HG03575 (cell line): ENCODE data around the gene CD47.

Source experiments
- ATAC-seq: cut with Tn5 transposase; IDR thresholded peaks from one replicate; pipeline ENCODE4 v1.9.1; 2021; ENCODE audit not compliant: unreplicated experiment, insufficient number of reproducible peaks, low FRiP score; ENCODE audit errors: extremely low read depth

Gene CD47

DNA sequence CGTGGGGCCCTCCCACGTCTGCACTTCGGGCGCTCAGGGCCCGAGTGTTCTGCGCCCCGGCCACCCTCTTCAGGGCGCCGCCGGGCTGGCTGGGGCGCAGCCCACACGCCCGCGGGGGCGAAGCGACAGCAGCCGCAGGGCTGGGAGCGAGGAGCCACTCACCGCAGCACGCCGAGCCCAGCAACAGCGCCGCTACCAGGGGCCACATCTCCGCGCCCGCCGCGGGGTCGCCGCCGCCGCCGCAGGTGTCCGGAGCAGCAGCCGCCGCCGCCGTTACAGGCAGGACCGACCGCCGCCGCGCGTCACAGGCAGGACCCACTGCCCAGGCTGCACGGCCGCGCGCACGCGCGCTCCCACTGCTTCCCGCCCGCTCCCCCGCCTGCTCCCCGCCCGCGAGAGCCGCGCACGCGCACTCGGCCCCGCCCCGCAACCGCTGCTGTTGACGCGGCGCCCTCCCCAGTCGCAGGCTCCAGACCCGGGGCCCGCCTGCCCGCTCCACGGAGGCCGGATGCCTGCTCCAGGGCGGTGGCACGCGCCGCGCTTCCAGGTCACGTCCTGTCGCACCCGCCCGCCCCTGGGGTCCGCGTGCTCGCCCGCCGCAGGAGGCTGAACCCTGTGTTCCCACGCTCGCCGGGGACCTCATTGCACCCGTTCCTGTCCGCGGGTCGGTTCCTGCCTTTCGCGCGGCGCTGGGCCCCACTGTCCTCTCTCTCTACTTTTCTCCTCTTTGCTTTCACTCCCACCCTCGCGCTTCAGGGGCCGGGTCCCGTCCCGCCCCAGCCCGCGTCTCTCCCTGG lies at the start of gene CD47:
CD47 (minus strand) TSS at position 331 of the 797 bp plus-strand sequence; CDS start at position 208, 123 bp downstream.
- no peak for ATAC-seq

DNA sequence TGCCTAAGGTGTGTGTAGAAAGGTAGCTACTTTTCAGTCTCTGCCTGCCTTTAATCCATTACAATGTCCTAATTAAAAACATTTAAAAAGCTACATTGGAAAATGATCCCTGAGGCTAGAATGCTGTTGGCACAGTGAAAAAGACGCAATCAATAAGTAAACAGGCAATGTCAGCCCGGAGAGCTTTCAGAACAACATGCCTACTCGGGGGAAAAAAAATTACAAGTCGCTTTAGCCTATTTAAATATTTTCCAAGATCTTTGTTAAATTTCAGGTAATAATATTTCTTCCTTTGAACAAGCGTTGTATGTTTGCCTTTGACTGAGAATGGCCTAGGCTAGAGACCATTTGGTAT lies 46.6 kb upstream of the CD47 start:
- ATAC-seq: no peak

GRCh38 chr3:108136561-108137459 lies 46.0 kb upstream of the CD47 start:
- ATAC-seq: no peak

GRCh38 chr3:108134555-108134880 lies 43.7 kb upstream of the CD47 start:
- ATAC-seq: no peak

DNA sequence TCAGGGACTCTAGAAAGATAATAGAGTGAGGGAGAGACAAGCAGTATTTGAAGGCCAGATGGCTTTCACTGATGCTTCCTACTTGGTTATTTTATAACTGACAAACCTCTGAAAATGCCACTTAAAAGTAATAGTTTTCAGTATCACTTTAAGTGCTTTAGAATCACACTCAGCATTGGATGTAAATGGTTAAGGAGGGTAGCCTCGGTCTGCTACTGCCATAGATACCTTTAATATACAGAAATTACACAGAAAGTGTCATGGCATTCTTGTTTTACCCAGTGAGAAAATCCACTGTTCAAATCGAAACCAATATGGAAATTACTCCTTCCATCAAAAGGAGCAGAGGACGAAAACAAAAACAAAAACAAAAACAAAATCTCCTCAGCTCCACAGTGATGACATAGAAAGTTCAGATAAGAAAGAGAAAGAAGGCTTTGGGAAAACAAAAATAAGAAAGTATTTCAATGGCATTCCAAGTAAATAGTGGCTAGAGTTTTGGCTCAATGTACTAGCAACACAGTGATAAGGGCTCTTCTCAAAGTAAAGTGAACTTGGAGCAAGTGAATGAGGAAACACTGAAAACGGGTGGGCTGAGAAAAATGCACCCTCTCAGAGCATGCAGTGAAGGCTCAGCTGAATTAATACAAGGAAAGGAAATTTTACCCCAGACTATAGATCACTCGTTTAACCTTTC lies 43.2 kb upstream of the CD47 start:
- no peak for ATAC-seq

GRCh38 chr3:108133048-108133369 lies 42.2 kb upstream of the CD47 start:
- ATAC-seq: no peak

DNA sequence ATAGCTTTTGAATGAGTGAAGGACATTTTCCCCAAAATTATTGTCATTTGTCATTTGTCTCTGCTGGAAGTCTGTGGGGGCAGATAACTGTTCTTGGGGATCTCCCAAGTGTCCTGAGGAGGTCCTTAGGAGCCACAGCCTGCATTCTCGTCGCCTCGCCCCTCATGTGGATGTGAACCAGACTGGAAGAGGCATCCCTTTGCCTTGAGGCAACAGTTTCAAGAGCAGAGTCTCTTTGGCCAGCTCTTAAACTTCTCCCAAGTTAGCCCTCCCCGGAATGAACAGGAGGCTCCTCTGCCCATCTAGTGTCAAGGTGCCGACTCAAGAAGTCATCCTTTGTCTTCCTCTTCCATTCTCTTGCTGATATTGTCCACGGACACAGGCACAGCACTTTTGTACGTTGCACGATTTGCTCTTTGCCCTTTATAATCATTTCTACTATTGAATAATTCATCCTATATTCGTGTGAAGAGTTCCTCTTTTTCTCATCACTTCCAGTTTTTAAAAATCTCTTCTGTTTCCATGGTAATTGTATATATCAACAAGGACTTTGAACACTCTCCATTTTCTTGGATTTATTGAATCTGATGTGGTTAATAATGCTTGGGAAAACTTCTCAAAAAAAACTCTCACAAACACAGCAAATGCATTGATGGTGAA lies 40.8 kb upstream of the CD47 start:
- ATAC-seq: no peak

DNA sequence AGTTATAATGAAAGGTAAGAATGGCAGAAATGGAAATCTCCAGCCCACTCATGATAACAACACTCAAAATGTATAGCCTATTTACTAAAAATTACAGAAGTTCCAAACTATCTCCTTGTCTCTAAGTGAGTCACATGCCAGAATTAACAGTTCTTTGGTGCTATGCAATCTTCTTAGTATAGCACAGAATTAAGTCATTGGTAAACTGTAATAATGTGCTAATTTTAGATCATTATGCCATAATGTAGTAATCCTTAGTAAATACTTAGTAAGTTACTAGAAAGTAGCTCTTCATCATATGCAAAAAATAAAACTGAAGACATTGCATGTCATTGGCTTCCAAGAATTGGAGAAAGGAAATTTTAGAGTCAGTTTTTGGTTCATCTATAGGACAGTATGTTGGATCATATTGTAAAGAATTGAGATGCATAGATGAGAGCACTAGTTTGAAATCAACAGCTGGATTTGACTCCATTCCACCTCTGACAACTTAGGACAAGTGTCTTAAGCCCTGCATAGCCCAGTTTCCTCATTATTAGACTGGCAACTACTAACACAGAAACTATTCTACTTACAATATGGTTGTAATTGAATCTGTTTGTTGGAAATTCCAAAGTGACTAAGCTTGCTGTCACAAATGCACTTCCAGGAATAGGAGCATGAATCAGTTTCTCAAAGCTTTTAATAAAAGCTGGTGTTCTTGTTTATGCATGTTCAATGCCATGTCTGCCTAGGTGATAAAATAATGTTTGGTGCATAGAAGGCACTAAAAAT lies 40.1 kb upstream of the CD47 start:
- no peak for ATAC-seq

DNA sequence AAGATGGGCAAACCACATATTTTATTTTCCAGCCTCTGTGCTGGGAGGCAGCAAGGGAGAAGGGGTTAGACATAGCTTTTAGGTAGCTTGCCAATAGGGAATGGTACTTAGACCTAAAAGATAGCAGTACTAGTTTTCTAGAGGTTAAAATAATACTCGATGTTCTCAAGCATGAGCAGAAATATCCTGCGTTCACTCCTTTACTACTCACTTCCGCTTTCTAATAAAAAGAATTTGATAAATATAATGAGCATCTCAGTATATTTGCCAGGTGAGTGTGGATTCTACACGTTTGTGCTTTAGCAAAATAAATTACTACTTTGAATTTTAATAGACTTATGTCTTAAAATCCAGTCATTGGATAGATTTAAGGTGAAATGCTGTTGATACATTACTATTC lies 39.4 kb upstream of the CD47 start:
- no peak for ATAC-seq

- ATAC-seq: no peak
These were observed 36.6 kb upstream of the CD47 start for GRCh38 chr3:108127301-108127988.

DNA sequence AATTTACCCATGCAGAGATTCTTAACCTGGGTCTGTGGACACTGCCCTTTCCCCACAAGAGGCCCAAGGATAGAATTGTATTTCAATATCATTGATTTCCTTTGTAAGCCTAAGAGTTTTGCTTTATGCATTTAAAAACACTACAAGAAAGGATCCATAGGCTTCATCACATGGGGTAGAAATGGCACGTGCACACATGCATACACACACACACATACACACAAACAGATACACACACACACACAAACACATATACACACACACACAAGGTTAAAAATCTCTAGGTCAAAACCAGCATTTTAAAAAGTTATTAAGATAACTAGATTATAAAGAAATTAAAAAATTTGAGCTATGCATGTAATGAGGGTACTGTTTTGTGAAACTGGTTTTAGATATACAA lies 35.5 kb upstream of the CD47 start:
- ATAC-seq: no peak

GRCh38 chr3:108125550-108126071 lies 34.8 kb upstream of the CD47 start:
- ATAC-seq: peak; percentile 22

GRCh38 chr3:108125153-108125543 lies 34.3 kb upstream of the CD47 start:
- ATAC-seq: no peak

DNA sequence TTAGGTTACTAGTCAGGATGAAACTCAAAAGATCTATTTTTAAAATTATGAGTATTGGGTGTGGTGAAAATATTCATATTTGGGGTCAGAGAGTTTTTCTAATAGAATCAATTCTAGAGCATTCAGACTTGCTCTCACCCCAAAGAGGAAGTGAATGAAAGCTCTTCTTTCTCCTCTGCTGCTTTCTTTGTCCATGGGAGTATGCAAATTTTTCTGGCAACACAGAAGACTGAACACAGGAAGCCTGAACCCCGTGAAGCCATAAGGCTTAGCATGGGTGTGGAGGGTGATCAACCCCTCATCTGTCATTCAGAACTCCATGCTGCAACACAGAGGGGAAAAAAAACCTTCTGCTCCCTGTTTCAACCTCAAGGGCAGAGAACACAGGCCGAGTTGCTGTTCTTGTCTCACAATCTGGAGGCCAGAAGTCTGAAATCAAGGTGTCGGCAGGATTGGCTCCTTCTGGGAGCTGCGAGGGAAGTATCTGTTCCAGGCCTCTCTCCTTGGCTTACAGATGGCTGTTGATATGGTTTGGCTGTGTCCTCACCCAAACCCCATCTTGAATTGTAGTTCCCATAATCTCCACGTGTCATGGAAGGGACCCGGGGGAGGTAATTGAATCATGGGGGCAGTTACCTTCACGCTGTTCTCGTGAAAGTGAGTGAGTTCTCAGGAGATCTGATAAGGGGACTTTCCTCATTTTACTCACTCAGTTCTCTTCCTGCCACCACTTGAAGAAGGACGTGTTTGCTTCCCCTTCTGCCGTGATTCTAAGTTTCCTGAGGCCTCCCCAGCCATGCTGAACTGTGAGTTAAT lies 33.7 kb upstream of the CD47 start:
- ATAC-seq: peak; percentile 81

DNA sequence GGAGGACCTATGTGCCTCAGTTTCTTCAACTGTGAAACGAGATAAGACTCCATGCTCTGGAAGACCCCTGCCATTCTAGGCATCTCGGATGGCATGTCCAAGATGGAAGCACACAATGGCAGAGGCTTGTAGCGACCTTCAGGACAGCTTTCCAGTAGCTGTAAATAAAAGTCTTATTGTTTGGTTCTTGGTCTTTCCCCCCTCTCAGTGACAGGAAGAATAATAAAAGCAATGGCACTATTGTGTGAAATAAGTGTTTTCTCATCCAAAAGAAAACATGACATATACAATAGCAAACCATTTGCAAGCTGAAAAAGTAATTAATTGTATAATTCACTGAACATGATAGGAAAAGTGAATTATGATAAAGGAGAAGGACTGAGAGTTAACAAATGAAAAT lies 32.5 kb upstream of the CD47 start:
- ATAC-seq: no peak

GRCh38 chr3:108122276-108122675 lies 31.4 kb upstream of the CD47 start:
- ATAC-seq: no peak

DNA sequence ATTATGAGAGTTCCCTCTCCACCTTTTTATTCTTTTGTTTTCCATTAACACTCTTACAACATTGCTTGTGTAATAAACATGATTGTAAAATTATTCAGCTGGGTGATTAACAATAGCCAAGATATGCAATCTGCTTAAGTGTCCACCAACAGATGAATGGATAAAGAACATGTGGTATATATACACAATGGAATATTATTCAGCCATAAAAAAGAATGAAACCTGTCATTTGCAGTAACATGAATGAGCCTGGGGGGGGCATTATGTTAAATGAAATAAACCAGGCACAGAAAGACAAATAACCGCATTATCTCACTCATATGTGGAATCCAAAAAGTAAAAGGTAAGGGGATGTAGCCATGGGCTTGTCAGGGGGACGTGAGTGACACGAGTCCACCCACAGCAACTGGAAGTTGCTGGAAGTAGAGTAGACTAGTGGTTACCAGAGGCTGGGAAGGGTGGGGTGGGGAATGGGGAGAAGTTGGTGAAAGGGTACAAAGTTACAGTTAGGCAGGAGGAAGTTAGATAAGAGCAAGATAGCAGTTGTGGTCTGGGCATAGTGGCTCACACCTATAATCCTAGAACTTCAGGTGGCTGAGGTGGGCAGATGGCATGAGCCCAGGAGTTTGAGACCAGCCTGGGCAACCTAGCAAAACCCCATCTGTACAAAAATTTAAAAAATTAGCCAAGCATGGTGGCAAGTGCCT lies 28.7 kb upstream of the CD47 start:
- no peak for ATAC-seq
